DND-41 (cell line): ENCODE measurements around the gene NFATC2.
"Not testable (repeated sequence)": the region's sequence is repeated elsewhere in the genome, so short reads cannot be mapped to it uniquely, and the experiment has no call there.

Experiments
- ATAC-seq: fragments of 200-7000 bp; cut with Tn5 transposase; 3 replicates; pipeline ENCODE4 v1.9.1; 2021; ENCODE audit warnings: low read depth; ENCODE audit not compliant: insufficient read depth
- DNase-seq: peaks from one replicate; pipeline ENCODE4 v3.0.0-alpha.2; 2020
- H2AFZ ChIP-seq: 2 replicates; pipeline ENCODE4 v1.6.0; 2012; ENCODE audit warnings: low read depth, low read length
- H3K27ac ChIP-seq: 2 replicates; pipeline ENCODE4 v1.5.1; 2012; ENCODE audit warnings: low read length, inconsistent platforms
- H3K27me3 ChIP-seq: fragments of 200-600 bp; sonication (generic); 2 replicates; pipeline ENCODE4 v1.6.0; 2012; ENCODE audit warnings: low read length, mild to moderate bottlenecking, inconsistent platforms; ENCODE audit not compliant: insufficient read depth, poor library complexity
- H3K36me3 ChIP-seq: 2 replicates; pipeline ENCODE4 v1.5.1; 2012; ENCODE audit warnings: low read length, inconsistent platforms; ENCODE audit not compliant: insufficient read depth
- H3K4me1 ChIP-seq: 2 replicates; pipeline ENCODE4 v1.5.1; 2012; ENCODE audit warnings: mild to moderate bottlenecking, low read length; ENCODE audit not compliant: insufficient read depth
- H3K4me2 ChIP-seq: 2 replicates; pipeline ENCODE4 v1.6.0; 2012; ENCODE audit warnings: mild to moderate bottlenecking, moderate library complexity, low read length, inconsistent platforms; ENCODE audit not compliant: insufficient read depth
- H3K4me3 ChIP-seq, 2 experiments: fragments of 200-600 bp in 1 of 2; shearing (Covaris generic) in 1 of 2; 2 replicates each; pipeline ENCODE4 v1.5.1; 2012 to 2016; ENCODE audit warnings: inconsistent platforms in 2 of 2, low read length in 2 of 2, mild to moderate bottlenecking in 2 of 2, low read depth in 1 of 2, moderate library complexity in 1 of 2
- H3K79me2 ChIP-seq: 2 replicates; pipeline ENCODE4 v1.6.0; 2012; ENCODE audit warnings: low read length, inconsistent platforms; ENCODE audit not compliant: insufficient read depth
- H3K9ac ChIP-seq: 2 replicates; pipeline ENCODE4 v1.6.0; 2012; ENCODE audit warnings: low read depth, mild to moderate bottlenecking, inconsistent platforms, low read length, moderate library complexity
- H3K9me3 ChIP-seq: 2 replicates; pipeline ENCODE4 v1.5.1; 2012; ENCODE audit warnings: low read length, moderate library complexity, mild to moderate bottlenecking, inconsistent platforms; ENCODE audit not compliant: insufficient read depth, severe bottlenecking
- H4K20me1 ChIP-seq: 2 replicates; pipeline ENCODE4 v1.6.0; 2012; ENCODE audit warnings: low read length; ENCODE audit not compliant: insufficient read depth
- CTCF ChIP-seq: IDR thresholded peaks from 2 replicates; pipeline ENCODE4 v1.5.1; 2012; ENCODE audit warnings: borderline replicate concordance, low read length, moderate library complexity, mild to moderate bottlenecking; ENCODE audit not compliant: poor library complexity, severe bottlenecking; ENCODE audit errors: extremely low read depth
- EZH2 ChIP-seq: IDR thresholded peaks from 3 replicates; pipeline ENCODE4 v1.6.1; 2012; ENCODE audit warnings: borderline replicate concordance, low read depth, mild to moderate bottlenecking, moderate library complexity, low read length, inconsistent platforms; ENCODE audit not compliant: severe bottlenecking

The NFATC2 gene

GRCh38 chr20:51481341-51481914, 61.1 kb downstream of the NFATC2 start:
- Histone ChIP-seq H3K79me2 (no peaks in the 10 kb centered on the region), H3K27me3 (peaks cover 4% of the 10 kb centered on the region), H3K9ac (no peak overlapping the region), H4K20me1 (no peaks in the 10 kb centered on the region), H2AFZ (no peak overlapping the region), H3K4me1 (no peaks in the 10 kb centered on the region), H3K27ac (no peak overlapping the region), H3K36me3 (no peaks in the 10 kb centered on the region), H3K4me2 (no peak overlapping the region), H3K4me3 (no peak overlapping the region), H3K9me3 (no peaks in the 10 kb centered on the region)
- no peak for ATAC-seq
- no peak for TF ChIP-seq CTCF
- no peak for TF ChIP-seq EZH2
- no peak for DNase-seq

- no peak overlapping the region for H2AFZ ChIP-seq
- H4K20me1 ChIP-seq: no peaks in the 10 kb centered on the region
- H3K4me3 ChIP-seq: no peak overlapping the region
- H3K27me3 ChIP-seq: peaks cover 4% of the 10 kb centered on the region
- H3K27ac ChIP-seq: no peak overlapping the region
- ATAC-seq (no peak), DNase-seq (no peak)
- H3K9me3 ChIP-seq: no peaks in the 10 kb centered on the region
- H3K4me2 ChIP-seq: no peak overlapping the region
- TF ChIP-seq CTCF: no peak
- no peak for TF ChIP-seq EZH2
- H3K9ac ChIP-seq: no peak overlapping the region
- H3K79me2 ChIP-seq: no peaks in the 10 kb centered on the region
- H3K36me3 ChIP-seq: no peaks in the 10 kb centered on the region
- no peaks in the 10 kb centered on the region for H3K4me1 ChIP-seq
These were observed 61.8 kb downstream of the NFATC2 start for GRCh38 chr20:51480507-51481270.

- H2AFZ ChIP-seq, H3K9me3 ChIP-seq, DNase-seq, H3K4me2 ChIP-seq, H3K79me2 ChIP-seq, H3K27me3 ChIP-seq, H3K4me1 ChIP-seq, H4K20me1 ChIP-seq, H3K9ac ChIP-seq, H3K27ac ChIP-seq, ATAC-seq, H3K4me3 ChIP-seq, H3K36me3 ChIP-seq: not testable (repeated sequence)
These were observed 66.4 kb downstream of the NFATC2 start for GRCh38 chr20:51476106-51476505.

GRCh38 chr20:51473771-51474170, 68.7 kb downstream of the NFATC2 start:
- no peaks in the 10 kb centered on the region for H3K4me1 ChIP-seq
- H3K27me3 ChIP-seq: no peaks in the 10 kb centered on the region
- no peaks in the 10 kb centered on the region for H3K36me3 ChIP-seq
- no peaks in the 10 kb centered on the region for H3K79me2 ChIP-seq
- H4K20me1 ChIP-seq: no peaks in the 10 kb centered on the region
- H3K4me3 ChIP-seq: no peak overlapping the region
- no peak overlapping the region for H3K4me2 ChIP-seq
- TF ChIP-seq EZH2 (no peak), CTCF (no peak)
- no peaks in the 10 kb centered on the region for H3K9me3 ChIP-seq
- H3K9ac ChIP-seq: no peak overlapping the region
- DNase-seq: no peak
- H3K27ac ChIP-seq: no peak overlapping the region
- no peak overlapping the region for H2AFZ ChIP-seq
- no peak for ATAC-seq
